ENCODE measurements around the gene FAM174C.

Gene FAM174C

DNA sequence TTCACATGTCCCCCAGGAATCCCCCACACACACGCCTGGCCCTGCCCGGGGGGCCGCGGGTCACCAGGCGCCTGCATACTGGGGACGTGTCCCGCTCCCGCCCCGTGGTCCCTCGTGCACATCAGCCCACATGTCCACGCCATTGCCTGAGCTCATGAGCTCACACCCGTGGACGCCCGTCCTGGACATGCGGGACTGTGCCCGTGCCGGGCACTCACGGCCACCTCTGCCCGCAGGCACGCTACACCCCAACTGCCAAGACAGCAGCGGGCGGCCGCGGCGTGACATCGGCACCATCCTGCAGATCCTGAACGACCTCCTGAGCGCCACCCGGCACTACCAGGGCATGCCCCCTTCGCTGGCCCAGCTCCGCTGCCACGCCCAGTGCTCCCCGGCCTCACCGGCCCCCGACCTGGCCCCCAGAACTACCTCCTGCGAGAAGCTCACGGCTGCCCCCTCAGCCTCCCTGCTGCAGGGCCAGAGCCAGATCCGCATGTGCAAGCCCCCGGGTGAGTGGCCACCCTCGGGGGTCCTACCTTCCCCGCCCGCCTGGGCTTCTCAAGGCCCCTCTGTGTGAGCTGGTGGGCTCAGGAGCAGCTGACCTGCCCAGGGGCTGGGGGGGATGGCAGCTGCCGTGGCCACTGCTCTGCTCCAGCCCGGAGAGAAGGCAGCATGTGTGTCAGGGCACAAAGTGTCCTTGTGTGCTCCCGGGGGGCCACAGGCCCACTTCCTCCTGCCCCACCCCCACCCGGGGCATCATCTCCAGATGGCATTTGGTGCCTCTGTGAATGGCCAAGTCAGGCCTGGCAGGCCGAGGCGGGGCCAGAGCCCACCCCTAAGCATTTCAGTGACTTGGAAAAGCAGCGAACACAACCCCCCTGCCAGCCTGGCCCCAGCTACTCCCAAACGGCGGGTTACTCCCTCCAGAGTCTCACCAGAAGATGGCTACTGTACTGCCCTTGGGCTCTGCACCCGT is 19.9 kb upstream of the FAM174C start:
- H3K36me3 ChIP-seq (ENCODE audit: control insufficient read depth, insufficient read depth, low read length) = peaks cover 50% of the 10 kb centered on the region
- peaks cover 8% of the 10 kb centered on the region for H3K4me1 ChIP-seq (ENCODE audit: control insufficient read depth, insufficient read depth, low read length)
- H3K9ac ChIP-seq (ENCODE audit: low read depth, low read length) = no peak overlapping the region
- no peaks in the 10 kb centered on the region for H3K9me3 ChIP-seq (ENCODE audit: control insufficient read depth, insufficient read depth, low read length)
- no peak overlapping the region for H3K4me3 ChIP-seq (ENCODE audit: low read depth, low read length)
- no peaks in the 10 kb centered on the region for H3K27me3 ChIP-seq (ENCODE audit: control insufficient read depth, insufficient read depth, low read length)

GRCh38 chr19:1256646-1257474 is 18.5 kb upstream of the FAM174C start:
- H3K4me1 ChIP-seq (ENCODE audit: control insufficient read depth, insufficient read depth, low read length) = peaks cover 8% of the 10 kb centered on the region
- H3K9me3 ChIP-seq (ENCODE audit: control insufficient read depth, insufficient read depth, low read length) = no peaks in the 10 kb centered on the region
- no peaks in the 10 kb centered on the region for H3K27me3 ChIP-seq (ENCODE audit: control insufficient read depth, insufficient read depth, low read length)
- H3K36me3 ChIP-seq (ENCODE audit: control insufficient read depth, insufficient read depth, low read length) = peaks cover 45% of the 10 kb centered on the region
- no peak overlapping the region for H3K9ac ChIP-seq (ENCODE audit: low read depth, low read length)
- H3K4me3 ChIP-seq (ENCODE audit: low read depth, low read length) = no peak overlapping the region

GRCh38 chr19:1257475-1258162 is 17.7 kb upstream of the FAM174C start:
- peaks cover 8% of the 10 kb centered on the region for H3K4me1 ChIP-seq (ENCODE audit: control insufficient read depth, insufficient read depth, low read length)
- H3K4me3 ChIP-seq (ENCODE audit: low read depth, low read length) = no peak overlapping the region
- H3K36me3 ChIP-seq (ENCODE audit: control insufficient read depth, insufficient read depth, low read length) = peaks cover 44% of the 10 kb centered on the region

GRCh38 chr19:1258163-1258492 is 17.2 kb upstream of the FAM174C start:
- Histone ChIP-seq H3K9ac (ENCODE audit: low read depth, low read length) (no peak overlapping the region), H3K4me1 (ENCODE audit: control insufficient read depth, insufficient read depth, low read length) (peaks cover 8% of the 10 kb centered on the region), H3K9me3 (ENCODE audit: control insufficient read depth, insufficient read depth, low read length) (no peaks in the 10 kb centered on the region), H3K36me3 (ENCODE audit: control insufficient read depth, insufficient read depth, low read length) (peaks cover 44% of the 10 kb centered on the region), H3K27me3 (ENCODE audit: control insufficient read depth, insufficient read depth, low read length) (no peaks in the 10 kb centered on the region), H3K4me3 (ENCODE audit: low read depth, low read length) (no peak overlapping the region)

More at GRCh38 chr19:1257475-1258162, 17.7 kb upstream of the FAM174C start:
- H3K9me3 ChIP-seq (ENCODE audit: control insufficient read depth, insufficient read depth, low read length) = no peaks in the 10 kb centered on the region
- no peak overlapping the region for H3K9ac ChIP-seq (ENCODE audit: low read depth, low read length)
- H3K27me3 ChIP-seq (ENCODE audit: control insufficient read depth, insufficient read depth, low read length) = no peaks in the 10 kb centered on the region

DNA sequence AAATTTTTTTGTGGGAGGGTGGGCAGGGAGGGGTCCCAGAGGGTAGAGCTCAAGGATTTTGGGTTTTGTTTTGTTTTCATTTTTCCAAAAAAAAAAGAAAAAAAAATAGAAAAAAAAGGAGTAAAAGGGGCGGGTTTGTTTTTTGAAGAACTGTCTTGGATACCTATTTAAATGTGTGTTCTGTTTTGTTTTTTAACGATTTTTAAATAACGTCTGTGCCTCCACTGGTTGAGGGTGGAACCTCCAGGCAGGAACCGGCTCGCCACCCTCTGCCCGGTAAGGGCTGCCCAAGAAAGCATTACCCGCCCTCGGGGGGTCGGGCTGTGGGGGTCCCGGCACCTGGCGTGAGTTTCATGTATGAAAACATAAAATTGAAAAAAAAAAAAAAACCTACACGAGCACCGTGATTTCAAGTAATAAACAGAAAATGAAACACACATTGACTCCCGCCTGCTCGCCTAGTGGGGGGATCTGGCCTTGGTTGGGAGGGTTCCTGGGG is 16.6 kb upstream of the FAM174C start:
- Histone ChIP-seq H3K9me3 (ENCODE audit: control insufficient read depth, insufficient read depth, low read length) (no peaks in the 10 kb centered on the region), H3K36me3 (ENCODE audit: control insufficient read depth, insufficient read depth, low read length) (peaks cover 40% of the 10 kb centered on the region), H3K4me3 (ENCODE audit: low read depth, low read length) (no peak overlapping the region), H3K4me1 (ENCODE audit: control insufficient read depth, insufficient read depth, low read length) (peaks cover 8% of the 10 kb centered on the region), H3K27me3 (ENCODE audit: control insufficient read depth, insufficient read depth, low read length) (no peaks in the 10 kb centered on the region), H3K9ac (ENCODE audit: low read depth, low read length) (no peak overlapping the region)

DNA sequence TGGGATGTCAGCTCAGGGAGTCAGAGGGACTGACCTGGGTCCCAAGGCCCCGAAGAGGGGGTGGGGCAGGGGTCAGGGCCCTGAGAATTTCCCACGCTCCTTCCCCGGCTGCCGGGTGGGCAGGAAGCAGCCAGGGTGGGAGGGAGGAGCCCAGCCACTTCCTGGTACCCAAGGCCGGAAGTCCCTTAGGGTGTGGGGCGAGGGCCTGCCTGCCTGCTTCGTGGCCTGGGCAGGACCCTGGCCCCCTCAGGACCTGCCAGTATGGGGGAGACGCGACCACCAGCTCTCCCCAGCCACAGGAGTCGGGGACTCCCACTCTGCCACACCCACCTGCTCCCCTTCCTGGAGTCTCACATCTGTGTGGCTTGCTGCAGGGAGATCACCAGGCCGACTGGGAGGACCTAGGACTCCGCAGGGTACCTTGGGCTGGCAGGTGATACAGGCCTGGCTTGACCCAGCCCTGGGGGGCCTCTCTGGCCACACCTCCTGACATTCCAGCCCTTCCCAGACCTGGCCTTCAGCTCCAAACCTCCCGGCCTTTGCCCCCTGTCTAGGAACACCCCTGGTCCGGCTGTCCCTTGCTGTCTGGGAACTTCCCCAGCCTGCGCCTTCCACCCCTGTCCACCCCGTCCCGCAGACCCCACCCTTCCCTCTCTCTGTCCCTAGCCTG is 16.0 kb upstream of the FAM174C start:
- peak overlapping the region; percentile 32 for H3K4me3 ChIP-seq (ENCODE audit: low read depth, low read length)
- H3K9ac ChIP-seq (ENCODE audit: low read depth, low read length) = no peak overlapping the region
- no peaks in the 10 kb centered on the region for H3K9me3 ChIP-seq (ENCODE audit: control insufficient read depth, insufficient read depth, low read length)
- peaks cover 8% of the 10 kb centered on the region for H3K4me1 ChIP-seq (ENCODE audit: control insufficient read depth, insufficient read depth, low read length)
- peaks cover 35% of the 10 kb centered on the region for H3K36me3 ChIP-seq (ENCODE audit: control insufficient read depth, insufficient read depth, low read length)
- no peaks in the 10 kb centered on the region for H3K27me3 ChIP-seq (ENCODE audit: control insufficient read depth, insufficient read depth, low read length)

- peak overlapping the region; percentile 32 for H3K4me3 ChIP-seq (ENCODE audit: low read depth, low read length)
- H3K4me1 ChIP-seq (ENCODE audit: control insufficient read depth, insufficient read depth, low read length) = peaks cover 12% of the 10 kb centered on the region
- H3K9ac ChIP-seq (ENCODE audit: low read depth, low read length) = no peak overlapping the region
- peaks cover 29% of the 10 kb centered on the region for H3K36me3 ChIP-seq (ENCODE audit: control insufficient read depth, insufficient read depth, low read length)
- H3K27me3 ChIP-seq (ENCODE audit: control insufficient read depth, insufficient read depth, low read length) = no peaks in the 10 kb centered on the region
- no peaks in the 10 kb centered on the region for H3K9me3 ChIP-seq (ENCODE audit: control insufficient read depth, insufficient read depth, low read length)
Observed at GRCh38 chr19:1259876-1260748, 15.2 kb upstream of the FAM174C start.

DNA sequence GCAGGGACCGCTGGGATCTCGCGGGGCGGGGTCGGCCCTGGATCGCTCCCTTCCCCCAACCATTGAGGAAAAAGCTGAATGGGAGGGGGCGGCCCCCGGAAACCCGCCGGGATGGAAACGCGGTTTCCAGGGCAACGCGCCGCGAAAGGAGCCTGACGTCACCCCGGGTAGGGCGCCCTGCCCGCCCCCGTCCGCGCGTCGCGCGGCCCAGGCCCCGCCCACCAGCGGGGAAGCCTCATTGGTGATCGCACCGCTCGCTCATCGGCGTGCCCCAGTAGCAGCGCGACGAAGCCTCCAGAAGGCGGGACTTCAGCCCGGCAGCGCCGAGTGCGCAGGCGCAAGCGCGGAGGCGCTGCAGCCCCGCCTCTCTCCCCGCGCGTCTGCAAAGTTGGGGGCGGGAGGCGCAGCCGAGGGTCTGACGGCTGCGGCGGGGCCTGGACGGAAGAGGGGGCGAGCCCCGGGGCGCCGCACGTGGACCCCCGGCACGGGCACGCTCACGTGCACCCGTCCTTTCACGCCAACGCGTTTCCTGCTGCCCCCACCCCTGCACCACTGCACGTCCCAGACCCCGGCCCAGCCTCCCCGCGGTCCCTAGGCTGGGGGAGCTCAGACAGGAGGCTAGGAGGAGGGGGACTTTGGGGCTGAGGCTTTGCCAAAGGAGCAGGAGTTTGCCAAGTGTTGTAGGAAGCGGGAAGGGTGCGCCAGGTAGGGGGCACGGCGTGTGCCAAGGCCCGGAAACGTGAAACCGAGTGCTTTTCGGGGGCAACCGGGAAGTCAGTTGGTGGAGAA is 14.4 kb upstream of the FAM174C start:
- Histone ChIP-seq H3K9me3 (ENCODE audit: control insufficient read depth, insufficient read depth, low read length) (no peaks in the 10 kb centered on the region), H3K9ac (ENCODE audit: low read depth, low read length) (peak overlapping the region; percentile 68), H3K4me1 (ENCODE audit: control insufficient read depth, insufficient read depth, low read length) (peaks cover 14% of the 10 kb centered on the region), H3K36me3 (ENCODE audit: control insufficient read depth, insufficient read depth, low read length) (peaks cover 22% of the 10 kb centered on the region), H3K4me3 (ENCODE audit: low read depth, low read length) (peak overlapping the region; percentile 91), H3K27me3 (ENCODE audit: control insufficient read depth, insufficient read depth, low read length) (no peaks in the 10 kb centered on the region)

DNA sequence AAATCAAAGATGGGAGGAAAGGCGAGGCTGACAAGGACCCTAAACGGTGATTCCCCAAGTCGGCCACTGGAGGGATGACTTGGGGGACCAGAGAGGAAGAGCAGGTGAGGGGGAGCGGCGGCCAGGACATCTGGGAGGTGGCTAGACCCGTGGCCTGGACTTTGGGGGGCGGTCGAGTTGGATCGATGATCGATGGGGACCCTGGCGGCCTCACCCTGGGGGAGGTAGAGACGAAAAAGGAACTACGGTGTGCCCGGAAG is 13.9 kb upstream of the FAM174C start:
- Histone ChIP-seq H3K9me3 (ENCODE audit: control insufficient read depth, insufficient read depth, low read length) (no peaks in the 10 kb centered on the region), H3K4me3 (ENCODE audit: low read depth, low read length) (peak overlapping the region; percentile 91), H3K27me3 (ENCODE audit: control insufficient read depth, insufficient read depth, low read length) (no peaks in the 10 kb centered on the region), H3K36me3 (ENCODE audit: control insufficient read depth, insufficient read depth, low read length) (peaks cover 20% of the 10 kb centered on the region), H3K4me1 (ENCODE audit: control insufficient read depth, insufficient read depth, low read length) (peaks cover 14% of the 10 kb centered on the region), H3K9ac (ENCODE audit: low read depth, low read length) (peak overlapping the region; percentile 68)

Measured in iPS-15b (cell line).